ENCODE results near the gene MITF.

MITF gene

GRCh38 chr3:69750549-69750948, 11.3 kb downstream of the MITF start:
- in situ Hi-C loops (cut with HindIII; ENCODE audit: low sequenced_read_pairs) = no loop called here
- DNase-seq (ENCODE audit: low read depth) = no peak
- no peak overlapping the region for H3K4me3 ChIP-seq (ENCODE audit: low read depth, low read length)
- TF ChIP-seq CTCF (IDR thresholded peaks at IDR 0.05; ENCODE audit: low read depth, low read length, missing control alignments) = no peak

- no peak overlapping the region for H3K4me3 ChIP-seq (ENCODE audit: low read depth, low read length)
- in situ Hi-C loops (cut with HindIII; ENCODE audit: low sequenced_read_pairs) = no loop called here
- no peak for DNase-seq (ENCODE audit: low read depth)
- TF ChIP-seq CTCF (IDR thresholded peaks at IDR 0.05; ENCODE audit: low read depth, low read length, missing control alignments) = no peak
Observed at GRCh38 chr3:69751074-69751476, 11.8 kb downstream of the MITF start.

- in situ Hi-C loops (cut with HindIII; ENCODE audit: low sequenced_read_pairs) = no loop called here
Observed at GRCh38 chr3:69752241-69752640, 13.0 kb downstream of the MITF start.

GRCh38 chr3:69753179-69753775, 14.0 kb downstream of the MITF start:
- no peak for DNase-seq (ENCODE audit: low read depth)
- no peak overlapping the region for H3K4me3 ChIP-seq (ENCODE audit: low read depth, low read length)
- TF ChIP-seq CTCF (IDR thresholded peaks at IDR 0.05; ENCODE audit: low read depth, low read length, missing control alignments) = no peak
- in situ Hi-C loops (cut with HindIII; ENCODE audit: low sequenced_read_pairs) = no loop called here

More at GRCh38 chr3:69752241-69752640, 13.0 kb downstream of the MITF start:
- DNase-seq (ENCODE audit: low read depth) = no peak
- no peak for TF ChIP-seq CTCF (IDR thresholded peaks at IDR 0.05; ENCODE audit: low read depth, low read length, missing control alignments)
- no peak overlapping the region for H3K4me3 ChIP-seq (ENCODE audit: low read depth, low read length)

- in situ Hi-C loops (cut with HindIII; ENCODE audit: low sequenced_read_pairs) = no loop called here
- DNase-seq (ENCODE audit: low read depth) = no peak
Observed at GRCh38 chr3:69755795-69756194, 16.5 kb downstream of the MITF start.

GRCh38 chr3:69761896-69762767, 22.9 kb downstream of the MITF start:
- in situ Hi-C loops (cut with HindIII; ENCODE audit: low sequenced_read_pairs) = no loop called here
- no peak for TF ChIP-seq CTCF (IDR thresholded peaks at IDR 0.05; ENCODE audit: low read depth, low read length, missing control alignments)
- peak; percentile 28 for DNase-seq (ENCODE audit: low read depth)
- no peak overlapping the region for H3K4me3 ChIP-seq (ENCODE audit: low read depth, low read length)

More at GRCh38 chr3:69755795-69756194, 16.5 kb downstream of the MITF start:
- H3K4me3 ChIP-seq (ENCODE audit: low read depth, low read length) = no peak overlapping the region
- TF ChIP-seq CTCF (IDR thresholded peaks at IDR 0.05; ENCODE audit: low read depth, low read length, missing control alignments) = no peak
